Fibroblast of lung (primary cell): ENCODE measurements around the gene AASS. TPM values are rescaled to one million over a fixed set of nuclear protein-coding genes. Genes with fewer than 3 reads are reported as not detected.

Experiments used
- DNase-seq, 2 donors: peaks; one replicate each; pipeline versions ENCODE4 v3.0.0 to v3.0.0-alpha.2; 2010; ENCODE audit warnings: low read depth in 2 of 2
- H2AFZ ChIP-seq: 2 replicates; pipeline ENCODE4 v1.5.1; 2012; ENCODE audit warnings: low read length, control low read depth, inconsistent platforms
- H3K27ac ChIP-seq: 2 replicates; pipeline ENCODE4 v1.5.1; 2011; ENCODE audit warnings: low read length, control low read depth; ENCODE audit not compliant: insufficient read depth
- H3K27me3 ChIP-seq: 2 replicates; pipeline ENCODE4 v1.5.1; 2011; ENCODE audit warnings: mild to moderate bottlenecking, low read length; ENCODE audit not compliant: control insufficient read depth, insufficient read depth
- H3K36me3 ChIP-seq: 2 replicates; pipeline ENCODE4 v1.5.1; 2011; ENCODE audit warnings: low read length; ENCODE audit not compliant: control insufficient read depth, insufficient read depth
- H3K4me1 ChIP-seq: 2 replicates; pipeline ENCODE4 v1.5.1; 2011; ENCODE audit warnings: low read length; ENCODE audit not compliant: control insufficient read depth, insufficient read depth; ENCODE audit errors: extremely low read depth
- H3K4me2 ChIP-seq: 2 replicates; pipeline ENCODE4 v1.5.1; 2011; ENCODE audit warnings: low read length, control low read depth; ENCODE audit not compliant: insufficient read depth; ENCODE audit errors: extremely low read depth
- H3K4me3 ChIP-seq, 4 experiments: fragments of 200-600 bp in 1 of 4; sonication (generic) in 1 of 4; replicated peaks in 1 of 4; 2 replicates each; pipeline ENCODE4 v1.5.1; 2011 to 2016; ENCODE audit warnings: low read length in 4 of 4, low read depth in 3 of 4, mild to moderate bottlenecking in 3 of 4, control low read depth in 2 of 4, inconsistent platforms in 1 of 4, mixed read lengths in 1 of 4; ENCODE audit not compliant: insufficient read depth in 1 of 4; ENCODE audit errors: control extremely low read depth in 1 of 4
- H3K79me2 ChIP-seq: 2 replicates; pipeline ENCODE4 v1.5.1; 2012; ENCODE audit warnings: mild to moderate bottlenecking, low read length, inconsistent platforms; ENCODE audit not compliant: control insufficient read depth, insufficient read depth
- H3K9ac ChIP-seq: 2 replicates; pipeline ENCODE4 v1.5.1; 2011; ENCODE audit warnings: mild to moderate bottlenecking, low read length, control low read depth; ENCODE audit not compliant: insufficient read depth
- H3K9me3 ChIP-seq: 2 replicates; pipeline ENCODE4 v1.5.1; 2012; ENCODE audit warnings: low read depth, low read length; ENCODE audit not compliant: control insufficient read depth, insufficient read depth
- H4K20me1 ChIP-seq: 2 replicates; pipeline ENCODE4 v1.5.1; 2011; ENCODE audit warnings: low read length; ENCODE audit not compliant: control insufficient read depth, insufficient read depth; ENCODE audit errors: extremely low read depth
- CTCF ChIP-seq, 2 donors: IDR thresholded peaks in 1 of 2; conservative IDR thresholded peaks in 1 of 2; 1 replicate in 1 of 2; 2 replicates in 1 of 2; pipeline ENCODE4 v1.5.1; 2011 to 2012; ENCODE audit warnings: low read length in 2 of 2, control low read depth in 1 of 2, inconsistent platforms in 1 of 2, low read depth in 1 of 2, mild to moderate bottlenecking in 1 of 2
- EZH2 ChIP-seq: IDR thresholded peaks from 2 replicates; pipeline ENCODE4 v1.5.1; 2012; ENCODE audit warnings: low read length, control low read depth, mild to moderate bottlenecking; ENCODE audit errors: missing control alignments
- polyA plus RNA-seq, 2 donors: library from polyadenylated mRNA; depleted of rRNA in 1 of 2; stranded (reverse) in 1 of 2; unstranded in 1 of 2; fragments of >200 nt; gene quantifications; 2 replicates each; pipeline ENCODE4 v1.2.1, GENCODE V29; 2011 to 2012; ENCODE audit warnings: missing spikeins in 1 of 2
- total RNA-seq: library from RNA; depleted of rRNA; stranded (reverse); fragments of >200 nt; gene quantifications from 2 replicates; pipeline ENCODE4 v1.2.1, GENCODE V29; 2014

AASS gene
- total and polyA plus RNA-seq, 2 donors (not counting 1 experiment from before 2014, with no cell fraction given), result 8.6 to 49.2 TPM

GRCh38 chr7:122095642-122096041 lies 48.4 kb downstream of the AASS start:
- TF ChIP-seq CTCF (conservative IDR thresholded peaks at IDR 0.05 in 1 of 2, IDR thresholded peaks at IDR 0.05 in 1 of 2; ENCODE audit: low read depth in 1 of 2, low read length in 2 of 2) (no peak), EZH2 (no peak)
- Histone ChIP-seq H3K27me3 (no peaks in the 10 kb centered on the region), H3K36me3 (no peaks in the 10 kb centered on the region), H3K9ac (no peak overlapping the region), H3K4me1 (no peaks in the 10 kb centered on the region), H3K9me3 (no peaks in the 10 kb centered on the region), H2AFZ (no peak overlapping the region), H3K27ac (no peak overlapping the region), H3K4me3 (no peak overlapping the region), H4K20me1 (no peaks in the 10 kb centered on the region), H3K79me2 (no peaks in the 10 kb centered on the region), H3K4me2 (no peak overlapping the region)
- no peak for DNase-seq

- no peaks in the 10 kb centered on the region for H3K9me3 ChIP-seq
- H3K36me3 ChIP-seq, result no peaks in the 10 kb centered on the region
- no peak overlapping the region for H3K4me3 ChIP-seq
- H3K79me2 ChIP-seq, result no peaks in the 10 kb centered on the region
- no peaks in the 10 kb centered on the region for H3K4me1 ChIP-seq
- H3K27me3 ChIP-seq, result no peaks in the 10 kb centered on the region
- no peak for TF ChIP-seq CTCF (conservative IDR thresholded peaks at IDR 0.05 in 1 of 2, IDR thresholded peaks at IDR 0.05 in 1 of 2; ENCODE audit: low read depth in 1 of 2, low read length in 2 of 2)
- no peak for TF ChIP-seq EZH2
- no peak overlapping the region for H2AFZ ChIP-seq
- H3K27ac ChIP-seq, result no peak overlapping the region
- H4K20me1 ChIP-seq, result no peaks in the 10 kb centered on the region
- H3K4me2 ChIP-seq, result no peak overlapping the region
- no peak overlapping the region for H3K9ac ChIP-seq
- no peak for DNase-seq
Measured at GRCh38 chr7:122094549-122094948, 49.5 kb downstream of the AASS start.

DNA sequence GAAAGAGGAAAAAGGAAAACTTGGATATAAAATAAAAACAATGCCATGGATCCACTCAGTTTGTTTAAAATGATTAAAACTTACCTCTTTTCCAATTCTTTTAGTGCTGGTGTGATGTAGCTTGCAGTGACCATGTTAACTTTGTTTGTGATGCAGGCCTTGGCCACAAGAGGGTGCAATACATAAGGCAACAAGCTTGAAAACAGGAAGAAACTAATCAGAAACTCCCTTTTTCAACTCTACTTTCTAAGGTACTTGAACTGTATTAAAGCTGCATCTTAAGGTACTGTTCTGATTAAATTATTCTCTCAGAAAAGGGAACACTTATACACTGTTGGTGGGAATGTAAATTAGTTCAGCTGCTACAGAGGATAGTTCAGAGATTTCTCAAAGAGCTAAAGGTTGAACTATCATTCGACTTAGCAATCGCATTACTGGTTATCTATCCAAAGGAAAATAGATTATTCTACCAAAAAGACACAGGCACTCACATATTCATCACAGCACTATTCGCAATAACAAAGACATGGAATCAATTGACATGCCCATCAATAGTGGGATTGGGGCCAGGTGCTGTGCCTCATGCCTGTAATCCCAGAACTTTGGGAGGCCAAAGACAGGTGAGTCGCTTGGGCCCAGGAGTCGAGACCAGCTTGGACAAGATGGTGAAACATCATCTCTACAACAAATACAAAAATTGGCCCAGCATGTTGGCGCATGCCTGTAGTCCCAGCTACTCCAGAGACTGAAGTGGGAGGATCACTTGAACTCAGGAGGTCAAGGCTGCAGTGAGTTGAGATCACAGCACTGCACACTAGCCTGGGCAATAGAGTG lies 50.9 kb downstream of the AASS start:
- Histone ChIP-seq H3K36me3 (no peaks in the 10 kb centered on the region), H4K20me1 (no peaks in the 10 kb centered on the region), H3K27ac (no peak overlapping the region), H3K4me1 (no peaks in the 10 kb centered on the region), H3K9me3 (no peaks in the 10 kb centered on the region), H3K9ac (no peak overlapping the region), H3K27me3 (no peaks in the 10 kb centered on the region), H2AFZ (no peak overlapping the region), H3K4me3 (no peak overlapping the region), H3K79me2 (no peaks in the 10 kb centered on the region), H3K4me2 (no peak overlapping the region)
- DNase-seq, result peak; percentile 72 to 85
- TF ChIP-seq EZH2 (no peak), CTCF (conservative IDR thresholded peaks at IDR 0.05 in 1 of 2, IDR thresholded peaks at IDR 0.05 in 1 of 2; ENCODE audit: low read depth in 1 of 2, low read length in 2 of 2) (peak; percentile 96 to 98)
